ENCODE data around the gene NRG2.

NRG2 gene

GRCh38 chr5:139906661-139907060 is 136.4 kb downstream of the NRG2 start:
- TF ChIP-seq, protein P1, sequence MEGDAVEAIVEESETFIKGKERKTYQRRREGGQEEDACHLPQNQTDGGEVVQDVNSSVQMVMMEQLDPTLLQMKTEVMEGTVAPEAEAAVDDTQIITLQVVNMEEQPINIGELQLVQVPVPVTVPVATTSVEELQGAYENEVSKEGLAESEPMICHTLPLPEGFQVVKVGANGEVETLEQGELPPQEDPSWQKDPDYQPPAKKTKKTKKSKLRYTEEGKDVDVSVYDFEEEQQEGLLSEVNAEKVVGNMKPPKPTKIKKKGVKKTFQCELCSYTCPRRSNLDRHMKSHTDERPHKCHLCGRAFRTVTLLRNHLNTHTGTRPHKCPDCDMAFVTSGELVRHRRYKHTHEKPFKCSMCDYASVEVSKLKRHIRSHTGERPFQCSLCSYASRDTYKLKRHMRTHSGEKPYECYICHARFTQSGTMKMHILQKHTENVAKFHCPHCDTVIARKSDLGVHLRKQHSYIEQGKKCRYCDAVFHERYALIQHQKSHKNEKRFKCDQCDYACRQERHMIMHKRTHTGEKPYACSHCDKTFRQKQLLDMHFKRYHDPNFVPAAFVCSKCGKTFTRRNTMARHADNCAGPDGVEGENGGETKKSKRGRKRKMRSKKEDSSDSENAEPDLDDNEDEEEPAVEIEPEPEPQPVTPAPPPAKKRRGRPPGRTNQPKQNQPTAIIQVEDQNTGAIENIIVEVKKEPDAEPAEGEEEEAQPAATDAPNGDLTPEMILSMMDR (IDR thresholded peaks at IDR 0.05; ENCODE audit: insufficient read depth, low read depth, low read length, missing control alignments) = no peak
- no peak for DNase-seq (ENCODE audit: low read depth)
- no peak overlapping the region for H3K4me3 ChIP-seq (ENCODE audit: low read depth, low read length)

- DNase-seq (ENCODE audit: low read depth) = no peak
- TF ChIP-seq, protein P1 (IDR thresholded peaks at IDR 0.05; ENCODE audit: insufficient read depth, low read depth, low read length, missing control alignments) = no peak
- peak overlapping the region; percentile 4; the same call in 1 of the 2 replicates for H3K4me3 ChIP-seq (ENCODE audit: low read depth, low read length)
These were observed 138.1 kb downstream of the NRG2 start for GRCh38 chr5:139904816-139905661.

DNA sequence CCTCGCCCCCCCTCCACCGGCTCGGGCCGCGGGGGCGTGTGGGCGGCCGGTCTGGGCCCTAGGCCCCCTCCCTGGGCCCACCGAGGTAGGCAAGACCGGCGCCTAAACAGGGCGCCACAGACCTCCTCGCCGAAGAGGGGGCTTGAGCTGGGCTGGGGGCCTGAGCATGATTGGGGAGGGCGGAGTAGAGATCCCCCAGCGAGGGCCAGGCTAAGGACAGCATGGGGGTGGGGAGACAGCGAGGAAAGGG is 138.6 kb downstream of the NRG2 start:
- peak overlapping the region; percentile 4; the same call in 1 of the 2 replicates for H3K4me3 ChIP-seq (ENCODE audit: low read depth, low read length)
- no peak for DNase-seq (ENCODE audit: low read depth)

DNA sequence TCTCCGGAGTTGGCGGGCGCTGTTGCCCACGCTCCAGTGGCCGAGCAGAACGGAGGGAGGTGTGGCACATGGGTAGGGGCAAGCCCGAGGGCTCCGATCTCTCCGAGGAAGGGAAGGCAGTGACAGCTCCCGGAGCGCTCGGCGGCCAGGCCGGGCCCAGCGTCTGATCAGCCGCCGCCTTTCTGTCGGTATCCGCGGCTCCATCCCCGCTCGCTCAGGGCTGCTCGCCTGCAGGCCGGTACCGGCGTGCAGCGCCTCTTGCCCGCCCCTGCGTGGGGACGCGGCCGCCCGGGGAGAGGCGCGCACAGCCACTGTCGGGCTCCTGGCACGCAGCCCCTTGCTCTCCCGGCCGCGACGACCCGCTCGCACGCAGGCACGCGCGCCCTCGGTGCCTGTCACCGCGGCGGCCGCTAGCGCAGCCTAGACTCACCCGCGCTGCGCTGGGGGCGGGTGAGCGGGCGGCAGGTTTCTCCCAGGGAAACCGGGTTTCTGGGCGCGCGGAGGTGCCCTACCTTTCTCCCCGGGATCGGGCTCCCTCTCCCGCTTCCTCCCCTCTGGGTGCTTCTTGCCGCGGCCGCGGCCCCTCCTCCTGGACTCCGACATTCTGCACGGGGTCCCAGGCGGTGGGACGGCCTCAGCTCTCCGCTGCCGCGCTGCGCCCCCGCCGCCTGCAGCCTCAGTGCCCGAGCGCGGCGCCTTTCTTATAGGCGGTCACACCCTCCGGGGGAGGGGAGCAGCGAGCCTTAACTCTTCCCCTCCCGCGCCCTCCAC is 139.1 kb downstream of the NRG2 start:
- peak overlapping the region; percentile 4 for H3K4me3 ChIP-seq (ENCODE audit: low read depth, low read length)

More for the DNA sequence above, 138.6 kb downstream of the NRG2 start:
- TF ChIP-seq, protein P1 (IDR thresholded peaks at IDR 0.05; ENCODE audit: insufficient read depth, low read depth, low read length, missing control alignments) = no peak

GRCh38 chr5:139903450-139903794 is 139.7 kb downstream of the NRG2 start:
- TF ChIP-seq, protein P1 (IDR thresholded peaks at IDR 0.05; ENCODE audit: insufficient read depth, low read depth, low read length, missing control alignments) = no peak
- DNase-seq (ENCODE audit: low read depth) = no peak
- no peak overlapping the region for H3K4me3 ChIP-seq (ENCODE audit: low read depth, low read length)

More for the DNA sequence above, 139.1 kb downstream of the NRG2 start:
- TF ChIP-seq, protein P1 (IDR thresholded peaks at IDR 0.05; ENCODE audit: insufficient read depth, low read depth, low read length, missing control alignments) = no peak
- DNase-seq (ENCODE audit: low read depth) = peak; percentile 34

GRCh38 chr5:139901986-139902385 is 141.1 kb downstream of the NRG2 start:
- no peak for DNase-seq (ENCODE audit: low read depth)
- TF ChIP-seq, protein P1 (IDR thresholded peaks at IDR 0.05; ENCODE audit: insufficient read depth, low read depth, low read length, missing control alignments) = no peak
- no peak overlapping the region for H3K4me3 ChIP-seq (ENCODE audit: low read depth, low read length)

All from GM12865 (cell line).